Mononuclear cell (primary cell): ENCODE data around the gene SNX25. TPM values are rescaled to one million over a fixed set of nuclear protein-coding genes. Genes with fewer than 3 reads are reported as not detected.

Source experiments
- H3K27me3 ChIP-seq: 2 replicates; pipeline ENCODE4 v1.6.0; 2011; ENCODE audit warnings: low read length, control low read depth; ENCODE audit not compliant: insufficient read depth
- H3K4me1 ChIP-seq: 2 replicates; pipeline ENCODE4 v1.5.1; 2011; ENCODE audit warnings: mild to moderate bottlenecking, low read length, control low read depth; ENCODE audit not compliant: insufficient read depth
- H3K4me3 ChIP-seq: 2 replicates; pipeline ENCODE4 v1.5.1; 2011; ENCODE audit warnings: mild to moderate bottlenecking, low read length, moderate library complexity
- H3K9me3 ChIP-seq: 2 replicates; pipeline ENCODE4 v1.5.1; 2011; ENCODE audit warnings: low read depth, mild to moderate bottlenecking, control low read depth, low read length
- total RNA-seq: library from RNA; depleted of rRNA; stranded (reverse); fragments of >200 nt; gene quantifications from one replicate; pipeline ENCODE4 v1.2.3, GENCODE V29; 2012

The SNX25 gene
- total RNA-seq, 1 donor, result 30.1 TPM

DNA sequence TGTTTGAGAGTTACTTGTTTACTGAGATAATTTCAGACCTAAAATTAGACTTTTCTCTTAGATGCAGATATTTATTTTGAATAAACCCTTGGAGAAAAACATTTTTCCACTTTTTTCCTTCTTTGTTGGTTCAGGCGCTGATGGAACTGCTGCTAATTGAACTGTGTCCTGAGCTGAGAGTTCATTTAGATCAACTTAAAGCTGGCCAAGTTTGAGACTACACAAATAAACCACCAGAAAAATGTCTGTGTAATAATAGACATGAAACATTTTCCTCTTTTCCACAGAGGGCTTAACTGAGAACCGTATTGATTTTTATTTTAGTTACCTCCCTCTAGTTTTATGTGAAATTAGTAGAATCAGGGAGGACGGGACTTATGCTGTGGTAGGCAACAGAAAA, 153.9 kb downstream of the SNX25 start:
- Histone ChIP-seq H3K4me1 (no peaks in the 10 kb centered on the region), H3K27me3 (no peaks in the 10 kb centered on the region), H3K4me3 (no peak overlapping the region), H3K9me3 (no peaks in the 10 kb centered on the region)

DNA sequence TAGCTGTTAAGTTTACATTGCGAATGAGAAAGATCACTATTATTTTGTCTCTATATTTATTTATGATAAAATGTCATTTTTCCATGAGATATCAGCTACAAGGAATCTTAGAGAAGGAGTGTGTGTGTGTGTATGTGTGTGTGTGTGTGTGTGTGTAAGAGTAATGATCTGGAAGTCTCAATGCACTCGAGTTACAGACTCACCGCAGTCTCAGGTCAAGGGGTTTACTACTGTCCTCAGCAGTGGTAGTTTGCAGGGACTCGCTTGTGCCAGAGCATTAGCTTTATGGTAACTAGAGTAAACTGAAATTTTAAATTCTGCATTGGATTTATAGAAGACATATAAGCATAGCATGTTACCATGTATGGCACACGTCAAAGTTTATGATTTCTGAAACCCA, 155.5 kb downstream of the SNX25 start:
- Histone ChIP-seq H3K4me3 (no peak overlapping the region), H3K27me3 (no peaks in the 10 kb centered on the region), H3K4me1 (no peaks in the 10 kb centered on the region), H3K9me3 (no peaks in the 10 kb centered on the region)

DNA sequence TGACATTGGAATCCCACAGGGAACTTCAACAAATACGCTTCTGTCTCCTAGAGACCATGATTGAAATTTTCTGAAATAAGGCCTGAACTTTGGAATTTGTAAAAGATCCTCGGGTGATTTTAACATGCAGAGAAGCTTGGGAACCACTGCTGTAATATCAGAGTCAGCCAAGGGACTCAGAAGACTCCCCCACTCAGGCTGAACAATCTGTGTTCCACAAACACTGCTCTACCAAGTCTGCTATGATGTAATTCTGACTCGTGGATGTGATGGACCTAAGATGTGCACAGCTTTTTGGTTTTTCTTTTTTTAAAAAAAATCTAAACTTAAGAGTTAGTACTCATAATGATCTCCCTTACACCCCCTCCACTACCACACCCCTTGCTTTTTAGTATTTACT, 160.3 kb downstream of the SNX25 start:
- no peaks in the 10 kb centered on the region for H3K27me3 ChIP-seq
- no peaks in the 10 kb centered on the region for H3K9me3 ChIP-seq
- H3K4me1 ChIP-seq, result no peaks in the 10 kb centered on the region
- no peak overlapping the region for H3K4me3 ChIP-seq

DNA sequence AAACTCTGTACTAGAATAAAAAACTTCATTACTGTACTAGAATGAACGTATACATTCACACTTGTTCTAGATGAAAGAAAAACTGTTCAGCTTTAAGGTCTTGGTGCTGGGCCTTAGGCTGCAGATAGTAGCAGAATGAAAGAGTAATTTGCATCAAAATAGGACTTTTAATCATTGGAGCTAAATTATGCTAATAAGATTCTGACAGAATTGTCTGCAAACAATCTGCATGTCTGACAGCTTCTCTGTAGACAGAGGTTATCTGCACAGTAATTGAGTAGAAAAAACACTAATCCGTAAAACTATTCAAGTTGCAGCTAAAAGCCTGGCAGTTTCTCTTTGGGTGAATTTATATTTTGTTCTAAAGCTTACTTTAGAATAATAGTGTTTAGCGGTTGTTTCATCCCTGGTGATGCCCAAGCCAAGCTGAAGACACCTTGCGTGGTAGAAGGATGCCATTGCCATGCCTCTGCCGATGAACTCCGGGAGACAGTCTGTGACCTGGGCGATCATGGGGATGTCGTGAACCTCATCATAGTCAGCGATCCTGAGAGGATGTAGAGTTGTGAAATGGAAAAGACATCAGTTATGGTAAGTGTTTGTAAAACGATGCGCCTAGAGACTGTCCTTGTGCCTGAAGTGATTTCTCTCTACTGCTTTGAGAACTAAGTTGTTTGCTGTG, 161.0 kb downstream of the SNX25 start:
- H3K27me3 ChIP-seq, result no peaks in the 10 kb centered on the region
- no peaks in the 10 kb centered on the region for H3K4me1 ChIP-seq
- no peaks in the 10 kb centered on the region for H3K9me3 ChIP-seq
- H3K4me3 ChIP-seq, result no peak overlapping the region

DNA sequence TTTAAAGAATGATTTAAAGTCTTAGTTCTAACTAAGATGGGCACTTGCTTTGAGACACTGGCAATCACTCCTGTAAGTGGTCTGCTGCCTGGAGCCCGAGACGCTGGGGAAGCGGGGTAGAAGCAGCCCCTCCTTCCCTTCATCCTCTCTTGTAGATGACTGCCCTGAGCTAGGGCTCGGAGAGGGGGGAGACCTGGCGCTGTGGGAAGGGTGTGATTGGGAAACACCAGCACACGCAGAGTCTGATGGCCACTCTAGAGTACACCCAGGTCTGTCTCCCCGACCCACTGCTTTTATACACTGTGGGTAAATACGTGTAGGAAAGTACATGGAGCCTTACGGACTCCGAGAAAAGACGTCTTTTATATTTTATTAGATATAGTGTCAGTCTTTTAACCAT, 162.3 kb downstream of the SNX25 start:
- Histone ChIP-seq H3K4me1 (no peaks in the 10 kb centered on the region), H3K9me3 (no peaks in the 10 kb centered on the region), H3K4me3 (no peak overlapping the region), H3K27me3 (no peaks in the 10 kb centered on the region)

DNA sequence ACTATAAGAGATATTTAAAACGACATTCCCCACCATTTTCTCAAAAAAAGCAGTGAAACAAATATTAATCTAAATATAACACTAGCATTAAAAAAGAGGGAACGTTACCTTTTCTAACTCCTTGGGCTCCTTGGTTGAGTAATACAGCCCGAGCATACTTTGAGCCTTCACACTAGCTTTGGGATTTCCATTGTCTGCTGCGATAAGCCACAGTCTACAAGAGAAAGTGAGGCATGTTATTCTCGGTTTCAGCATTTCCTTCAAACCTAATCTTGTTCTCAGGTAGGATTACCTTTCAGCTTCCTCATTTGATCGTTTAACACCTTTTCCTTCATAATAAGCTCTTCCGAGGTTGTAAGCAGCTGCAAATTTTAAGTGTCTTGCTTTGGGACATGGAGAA, 164.6 kb downstream of the SNX25 start:
- no peak overlapping the region for H3K4me3 ChIP-seq
- H3K4me1 ChIP-seq, result no peaks in the 10 kb centered on the region
- no peaks in the 10 kb centered on the region for H3K9me3 ChIP-seq
- no peaks in the 10 kb centered on the region for H3K27me3 ChIP-seq

DNA sequence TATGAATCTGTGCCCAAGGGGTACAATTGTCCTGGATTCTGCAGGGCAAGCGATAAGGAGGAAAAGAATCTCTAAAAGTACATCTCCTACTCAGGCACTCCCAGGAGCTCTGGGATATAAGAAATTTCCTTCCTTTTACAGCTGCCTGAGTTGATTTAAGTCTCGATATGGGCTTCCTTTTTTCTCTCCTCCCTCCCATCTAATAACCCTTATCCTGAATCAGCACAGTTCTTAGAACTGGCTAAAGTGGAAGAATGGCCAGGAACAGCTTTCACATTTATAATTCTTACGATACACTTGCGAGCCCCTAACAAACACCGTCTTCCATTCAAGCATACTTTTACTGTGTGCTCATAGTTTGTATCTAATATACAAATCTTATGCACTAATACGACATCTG, 165.2 kb downstream of the SNX25 start:
- no peaks in the 10 kb centered on the region for H3K4me1 ChIP-seq
- H3K9me3 ChIP-seq, result no peaks in the 10 kb centered on the region
- H3K27me3 ChIP-seq, result no peaks in the 10 kb centered on the region
- H3K4me3 ChIP-seq, result no peak overlapping the region

DNA sequence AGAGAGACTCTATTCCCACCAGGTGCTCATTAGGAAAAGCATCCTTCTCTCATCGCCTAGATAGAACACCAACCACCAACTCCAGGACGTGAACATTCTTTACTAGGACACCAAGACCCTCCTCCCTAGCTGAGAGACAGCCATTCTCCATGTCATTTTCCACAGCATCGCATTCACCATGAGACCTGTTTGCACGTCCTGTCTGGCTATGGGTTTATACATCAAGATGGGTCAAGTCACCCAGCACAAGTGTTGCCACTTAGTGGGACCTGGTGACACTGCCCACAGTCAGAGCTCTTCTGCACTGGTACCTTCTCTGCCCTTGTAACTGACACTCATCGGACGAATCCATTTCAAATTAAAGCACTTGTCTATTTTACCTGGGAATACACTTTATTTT, 168.9 kb downstream of the SNX25 start:
- Histone ChIP-seq H3K9me3 (no peaks in the 10 kb centered on the region), H3K4me1 (no peaks in the 10 kb centered on the region), H3K27me3 (peaks cover under 1% of the 10 kb centered on the region), H3K4me3 (no peak overlapping the region)

DNA sequence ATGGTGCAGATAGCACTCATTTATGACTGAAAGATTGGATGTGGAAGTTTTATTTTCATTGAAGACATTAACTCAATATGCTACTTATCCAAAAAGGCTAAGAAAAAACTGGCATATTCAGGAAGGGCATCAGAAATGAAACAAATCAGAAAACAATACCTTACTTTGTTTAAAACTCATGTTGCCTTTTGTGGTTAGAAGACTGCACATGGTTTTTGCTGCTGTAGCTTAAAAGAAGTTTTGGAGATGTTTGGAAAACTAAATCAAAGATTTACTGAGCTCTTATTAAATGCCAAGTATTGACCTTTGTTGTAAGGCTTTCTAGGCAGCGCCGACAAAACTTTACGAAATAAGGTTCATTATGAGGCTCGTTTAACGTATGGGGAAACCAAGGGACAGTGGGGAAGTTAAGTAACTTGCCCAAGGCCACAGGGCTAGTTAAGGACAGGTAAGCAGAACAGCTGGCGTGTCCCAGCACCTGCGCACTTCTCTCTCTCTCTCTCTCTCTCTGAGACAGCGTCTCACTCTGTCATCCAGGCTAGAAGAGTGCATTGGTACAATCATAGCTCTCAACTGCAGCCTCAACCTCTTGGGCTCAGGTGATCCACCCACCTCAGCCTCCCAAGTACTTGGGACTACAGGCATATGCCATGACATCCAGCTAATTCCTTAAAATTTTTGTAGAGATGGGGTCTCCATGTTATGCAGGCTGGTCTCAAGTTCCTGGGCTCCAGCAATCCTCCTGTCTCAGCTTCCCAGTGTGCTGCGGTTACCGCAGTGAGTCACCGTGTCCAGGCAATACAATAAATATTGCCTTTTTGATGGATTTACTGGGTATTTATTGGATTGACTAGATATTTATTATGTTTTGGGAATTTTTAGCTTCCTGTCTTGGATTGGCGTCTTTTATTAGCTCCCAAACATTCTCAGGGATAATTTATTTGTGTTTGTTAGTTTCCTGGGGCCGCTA, 170.2 kb downstream of the SNX25 start:
- Histone ChIP-seq H3K9me3 (no peaks in the 10 kb centered on the region), H3K27me3 (peaks cover 14% of the 10 kb centered on the region), H3K4me3 (no peak overlapping the region), H3K4me1 (no peaks in the 10 kb centered on the region)

DNA sequence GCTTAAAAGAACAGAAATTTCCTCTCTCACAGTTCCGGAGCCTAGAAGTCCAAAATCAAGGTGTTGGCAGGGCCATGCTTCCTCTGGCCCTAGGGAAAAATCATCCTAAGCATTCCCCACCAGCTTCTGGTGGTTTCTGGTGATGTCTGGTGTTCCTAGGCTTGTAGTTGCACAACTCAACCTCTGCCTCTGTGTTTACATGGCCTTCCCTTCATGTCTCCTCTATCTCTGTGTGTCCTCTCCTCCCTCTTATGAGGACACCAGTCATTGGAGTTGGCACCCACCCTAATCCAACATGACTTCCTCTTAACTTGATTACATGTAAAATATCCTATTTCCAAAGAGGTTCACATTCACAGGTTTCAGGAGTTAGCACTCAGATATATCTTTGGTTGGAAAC, 170.9 kb downstream of the SNX25 start:
- H3K4me3 ChIP-seq, result no peak overlapping the region
- H3K4me1 ChIP-seq, result peaks cover 4% of the 10 kb centered on the region
- H3K27me3 ChIP-seq, result peaks cover 18% of the 10 kb centered on the region
- no peaks in the 10 kb centered on the region for H3K9me3 ChIP-seq

DNA sequence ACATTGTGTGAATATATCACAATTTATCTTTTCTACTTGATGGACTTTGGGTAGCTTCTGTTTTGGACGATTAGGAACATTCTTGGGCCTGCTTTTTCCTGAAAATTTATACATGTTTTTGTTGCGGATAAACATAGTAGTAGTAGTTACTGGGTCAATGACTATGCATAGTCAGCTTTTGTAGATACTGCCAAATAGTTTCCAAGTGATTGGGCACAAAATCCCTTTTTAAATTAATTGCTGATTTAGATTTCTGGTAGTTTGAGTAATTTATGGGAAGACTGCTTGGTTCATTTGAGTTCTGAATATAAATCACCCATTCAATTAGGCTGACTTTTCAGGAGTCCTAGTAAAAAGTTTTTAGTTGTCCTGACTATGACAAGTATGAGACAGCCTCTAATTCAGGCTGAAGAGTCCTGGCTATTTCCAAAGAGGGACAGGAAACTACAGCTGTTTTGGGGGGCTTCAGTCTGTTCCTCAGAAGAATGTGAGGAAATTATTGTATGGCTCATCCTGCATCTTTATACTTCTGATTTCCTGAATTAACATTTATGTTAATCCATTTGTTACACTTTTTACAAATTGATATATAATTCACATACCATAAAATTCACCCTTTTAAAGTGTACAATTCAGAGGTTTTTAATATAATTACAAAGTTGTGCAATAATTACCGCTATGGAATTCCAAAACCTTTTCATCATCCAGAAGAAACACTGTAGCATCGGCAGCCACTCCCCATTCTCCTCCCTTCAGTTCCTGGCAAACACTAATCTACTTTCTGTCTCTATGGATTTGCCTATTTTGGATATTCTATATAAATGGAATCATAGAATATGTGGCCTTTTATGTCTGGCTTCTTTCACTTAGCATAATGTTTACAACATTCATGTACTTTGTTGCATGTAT, 172.1 kb downstream of the SNX25 start:
- Histone ChIP-seq H3K4me1 (peaks cover 4% of the 10 kb centered on the region), H3K4me3 (no peak overlapping the region), H3K9me3 (no peaks in the 10 kb centered on the region), H3K27me3 (peaks cover 26% of the 10 kb centered on the region)

DNA sequence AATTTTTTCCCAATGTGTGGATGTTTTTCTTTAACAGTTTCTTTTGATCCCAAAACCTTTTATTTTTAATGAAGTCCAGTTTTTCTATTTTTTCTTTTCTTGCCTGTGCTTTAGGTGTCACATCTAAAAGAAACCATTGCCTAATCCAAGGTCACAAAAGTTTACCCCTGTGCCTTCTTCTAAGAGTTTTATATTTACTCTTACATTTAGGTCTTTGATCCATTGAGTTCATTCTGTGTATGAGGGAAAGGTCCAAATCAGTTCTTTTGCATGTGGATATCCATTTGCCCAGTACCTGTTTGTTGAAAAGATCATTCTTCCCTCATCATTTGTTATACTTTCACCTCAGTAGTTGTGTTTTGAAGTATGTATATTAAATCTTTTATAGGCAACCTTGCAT, 173.4 kb downstream of the SNX25 start:
- H3K4me1 ChIP-seq, result peaks cover 4% of the 10 kb centered on the region
- H3K9me3 ChIP-seq, result no peaks in the 10 kb centered on the region
- H3K27me3 ChIP-seq, result peaks cover 26% of the 10 kb centered on the region
- no peak overlapping the region for H3K4me3 ChIP-seq

DNA sequence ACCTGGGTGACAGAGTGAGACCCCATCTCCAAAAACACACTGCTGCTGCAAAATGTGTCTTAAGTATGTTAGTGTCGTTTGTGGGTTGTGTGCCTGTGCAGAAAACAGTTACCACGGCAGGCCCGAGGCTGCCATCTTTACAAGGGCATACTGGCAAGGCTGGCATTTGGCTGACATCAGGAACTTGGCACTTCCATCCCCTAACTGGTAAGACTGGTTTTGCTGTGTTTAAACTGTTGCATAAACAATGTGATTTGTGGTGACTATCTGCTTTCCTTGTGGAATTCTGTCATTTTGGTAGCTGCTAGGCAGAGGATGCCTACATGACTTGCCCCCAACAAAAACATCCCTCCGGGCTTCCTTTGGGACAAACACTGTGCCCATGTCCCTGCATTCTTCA, 174.1 kb downstream of the SNX25 start:
- peaks cover 26% of the 10 kb centered on the region for H3K27me3 ChIP-seq

DNA sequence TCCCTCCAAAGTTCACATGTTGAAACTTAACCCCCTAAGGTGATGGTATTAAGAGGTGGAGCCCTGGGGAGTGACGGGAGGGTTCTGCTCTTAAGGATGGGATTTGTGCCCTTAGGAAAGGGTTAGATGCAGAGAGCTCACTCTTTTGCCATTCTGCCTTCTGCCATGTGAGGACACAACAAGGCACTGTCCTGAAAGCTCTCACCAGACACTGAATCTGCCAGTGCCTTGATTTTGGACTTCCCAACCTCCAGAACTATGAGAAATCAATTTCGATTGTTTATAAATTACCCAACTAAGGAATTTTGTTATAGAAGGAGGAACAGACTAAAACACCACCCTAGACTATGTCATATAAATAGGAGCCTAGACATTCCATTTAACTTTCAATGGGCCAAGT, 174.7 kb downstream of the SNX25 start:
- Histone ChIP-seq H3K27me3 (peaks cover 26% of the 10 kb centered on the region), H3K4me1 (peaks cover 4% of the 10 kb centered on the region), H3K9me3 (no peaks in the 10 kb centered on the region)

More for the DNA sequence above, 174.1 kb downstream of the SNX25 start:
- Histone ChIP-seq H3K4me3 (no peak overlapping the region), H3K4me1 (peaks cover 4% of the 10 kb centered on the region), H3K9me3 (no peaks in the 10 kb centered on the region)

DNA sequence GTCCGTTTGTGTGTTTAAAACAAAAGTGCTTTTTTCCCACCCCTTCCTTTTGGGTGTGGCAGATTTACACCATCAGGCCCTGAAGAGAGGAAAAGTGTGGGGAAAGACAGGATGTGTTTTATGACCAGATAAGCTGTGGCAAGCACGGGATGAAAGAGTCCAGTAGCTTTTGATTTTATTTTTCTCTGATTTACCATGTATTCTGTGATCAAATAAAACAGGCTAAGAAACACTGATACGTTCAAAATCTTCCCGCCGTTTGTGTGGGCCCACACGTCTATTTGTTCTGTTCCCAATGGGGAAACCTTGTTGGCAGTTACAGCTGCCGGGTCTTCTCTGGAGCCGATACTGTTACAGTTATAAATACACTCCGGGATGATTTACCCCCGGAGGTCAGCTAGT, 175.5 kb downstream of the SNX25 start:
- Histone ChIP-seq H3K4me1 (peaks cover 4% of the 10 kb centered on the region), H3K9me3 (no peaks in the 10 kb centered on the region), H3K27me3 (peaks cover 26% of the 10 kb centered on the region), H3K4me3 (no peak overlapping the region)

More for the DNA sequence above, 174.7 kb downstream of the SNX25 start:
- no peak overlapping the region for H3K4me3 ChIP-seq
